ENCODE results near the gene ZNF337. TPM values are rescaled to one million over a fixed set of nuclear protein-coding genes. Genes with fewer than 3 reads are reported as not detected.
"Not testable (repeated sequence)": the region's sequence is repeated elsewhere in the genome, so short reads cannot be mapped to it uniquely, and the experiment has no call there.

Gene ZNF337
- total RNA-seq, 1 donor from 2014 or later, result 26.2 TPM

GRCh38 chr20:25692499-25692898 lies 4.2 kb downstream of the ZNF337 start:
- peak; percentile 48 for DNase-seq

- DNase-seq, result no peak
Observed at GRCh38 chr20:25690427-25690826, 6.2 kb downstream of the ZNF337 start.

- DNase-seq, result peak; percentile 43
Observed at GRCh38 chr20:25686081-25687067, 10.3 kb downstream of the ZNF337 start.

- no peak for DNase-seq
Observed at GRCh38 chr20:25685276-25686080, 11.2 kb downstream of the ZNF337 start.

GRCh38 chr20:25683826-25684225 lies 12.8 kb downstream of the ZNF337 start:
- not testable (repeated sequence) for DNase-seq

- DNase-seq, result no peak
Observed at GRCh38 chr20:25683050-25683449, 13.6 kb downstream of the ZNF337 start.

GRCh38 chr20:25676164-25676809 lies 20.4 kb downstream of the ZNF337 start:
- no peak for DNase-seq

GRCh38 chr20:25675161-25675560 lies 21.5 kb downstream of the ZNF337 start:
- no peak for DNase-seq

GRCh38 chr20:25672659-25673235 lies 23.9 kb downstream of the ZNF337 start:
- DNase-seq, result no peak

GRCh38 chr20:25669826-25670422 lies 26.7 kb downstream of the ZNF337 start:
- DNase-seq, result peak; percentile 36

GRCh38 chr20:25668446-25668845 lies 28.2 kb downstream of the ZNF337 start:
- DNase-seq, result no peak

- no peak for DNase-seq
Observed at GRCh38 chr20:25659999-25660398, 36.7 kb downstream of the ZNF337 start.

- no peak for DNase-seq
Observed at GRCh38 chr20:25654487-25654886, 42.2 kb downstream of the ZNF337 start.

GRCh38 chr20:25652866-25653265 lies 43.8 kb downstream of the ZNF337 start:
- DNase-seq, result not testable (repeated sequence)

- no peak for DNase-seq
Observed at GRCh38 chr20:25644814-25645213, 51.8 kb downstream of the ZNF337 start.

GRCh38 chr20:25643716-25644115 lies 52.9 kb downstream of the ZNF337 start:
- no peak for DNase-seq

GRCh38 chr20:25637247-25637646 lies 59.4 kb downstream of the ZNF337 start:
- DNase-seq, result no peak

GRCh38 chr20:25632940-25633790 lies 63.5 kb downstream of the ZNF337 start:
- no peak for DNase-seq

- not testable (repeated sequence) for DNase-seq
Observed at GRCh38 chr20:25630615-25631014, 66.0 kb downstream of the ZNF337 start.

GRCh38 chr20:25629816-25630499 lies 66.7 kb downstream of the ZNF337 start:
- DNase-seq, result no peak

Data from tongue (tissue), 2 donors.